Peyer's patch (tissue), 4 donors: ENCODE results near the gene ATF5. TPM values are rescaled to one million over a fixed set of nuclear protein-coding genes. Genes with fewer than 3 reads are reported as not detected.

ENCODE experiments used
- DNase-seq, 3 donors: peaks; one replicate each; pipeline ENCODE4 v3.0.0-alpha.2; 2017 to 2019
- H3K27ac ChIP-seq, 4 donors: fragments of 200-600 bp; sonication (generic); one replicate each; pipeline ENCODE4 v1.5.1; 2016 to 2019
- H3K27me3 ChIP-seq, 2 donors: fragments of 200-600 bp; sonication (generic); one replicate each; pipeline ENCODE4 v1.5.1; 2019
- H3K36me3 ChIP-seq, 3 donors: fragments of 200-600 bp; sonication (generic); one replicate each; pipeline ENCODE4 v1.5.1; 2016 to 2019
- H3K4me1 ChIP-seq, 4 donors: fragments of 200-600 bp; sonication (generic); one replicate each; pipeline ENCODE4 v1.5.1; 2016 to 2019
- H3K4me3 ChIP-seq, 4 donors: fragments of 200-600 bp; sonication (generic); 1 replicate in 3 of 4; 2 replicates in 1 of 4; pipeline ENCODE4 v1.5.1; 2016 to 2019; ENCODE audit warnings: mild to moderate bottlenecking in 1 of 4
- H3K9me3 ChIP-seq, 4 donors: fragments of 200-600 bp; sonication (generic); one replicate each; pipeline ENCODE4 v1.5.1; 2016 to 2019; ENCODE audit warnings: mild to moderate bottlenecking in 1 of 4
- CTCF ChIP-seq, 6 experiments: fragments of 450-650 bp in 4 of 6; fragments of 200-600 bp in 2 of 6; sonication (generic) in 1 of 6; IDR thresholded peaks; one replicate each; pipeline ENCODE4 v1.5.1; 2017 to 2019; ENCODE audit warnings: antibody characterized with exemption in 6 of 6, mild to moderate bottlenecking in 3 of 6, moderate library complexity in 1 of 6
- POLR2A ChIP-seq, 2 donors: fragments of 450-650 bp; IDR thresholded peaks; one replicate each; pipeline ENCODE4 v1.5.1; 2017; ENCODE audit warnings: antibody characterized with exemption in 2 of 2, mild to moderate bottlenecking in 2 of 2, moderate library complexity in 2 of 2
- total RNA-seq, 4 donors: library from RNA; depleted of rRNA; stranded (reverse); fragments of >200 nt; gene quantifications; one replicate each; pipeline ENCODE4 v1.1.0, GENCODE V29; 2016

The ATF5 gene
- total RNA-seq, 4 donors from 2014 or later, result 3.3 to 21.4 (median 18.2) TPM

- TF ChIP-seq CTCF (IDR thresholded peaks at IDR 0.05), result no peak
- no peak for TF ChIP-seq POLR2A (IDR thresholded peaks at IDR 0.05)
- Histone ChIP-seq H3K4me3 (no peak overlapping the region), H3K4me1 (peaks cover 0 to 12% (median 2%) of the 10 kb centered on the region in 4 donors), H3K36me3 (peaks cover 0 to 83% (median 4%) of the 10 kb centered on the region in 3 donors), H3K27ac (no peak overlapping the region), H3K27me3 (no peaks in the 10 kb centered on the region), H3K9me3 (no peaks in the 10 kb centered on the region)
- no peak for DNase-seq
Observed at GRCh38 chr19:49882643-49883042, 46.4 kb upstream of the ATF5 start.

- Histone ChIP-seq H3K27ac (no peak overlapping the region), H3K27me3 (no peaks in the 10 kb centered on the region), H3K36me3 (peaks cover 0 to 83% (median 4%) of the 10 kb centered on the region in 3 donors), H3K9me3 (no peaks in the 10 kb centered on the region), H3K4me1 (peaks cover 0 to 11% (median 2%) of the 10 kb centered on the region in 4 donors), H3K4me3 (no peak overlapping the region)
- DNase-seq, result no peak
- TF ChIP-seq POLR2A (IDR thresholded peaks at IDR 0.05) (no peak), CTCF (IDR thresholded peaks at IDR 0.05) (no peak)
Observed at GRCh38 chr19:49883094-49883493, 45.9 kb upstream of the ATF5 start.

GRCh38 chr19:49884109-49884508 is 44.9 kb upstream of the ATF5 start:
- Histone ChIP-seq H3K4me3 (no peak overlapping the region), H3K27ac (no peak overlapping the region), H3K9me3 (no peaks in the 10 kb centered on the region), H3K36me3 (peaks cover 0 to 77% (median 4%) of the 10 kb centered on the region in 3 donors), H3K4me1 (peaks cover 0 to under 1% (median 0%) of the 10 kb centered on the region in 4 donors), H3K27me3 (no peaks in the 10 kb centered on the region)
- DNase-seq, result no peak
- TF ChIP-seq CTCF (IDR thresholded peaks at IDR 0.05) (no peak), POLR2A (IDR thresholded peaks at IDR 0.05) (no peak)

GRCh38 chr19:49884760-49885159 is 44.2 kb upstream of the ATF5 start:
- no peak overlapping the region for H3K4me3 ChIP-seq
- peaks cover 0 to 71% (median 4%) of the 10 kb centered on the region in 3 donors for H3K36me3 ChIP-seq
- TF ChIP-seq POLR2A (IDR thresholded peaks at IDR 0.05), result no peak
- no peak for TF ChIP-seq CTCF (IDR thresholded peaks at IDR 0.05)
- H3K27ac ChIP-seq, result no peak overlapping the region
- DNase-seq, result no peak
- no peaks in the 10 kb centered on the region for H3K27me3 ChIP-seq
- peaks cover 0 to 3% (median under 1%) of the 10 kb centered on the region in 4 donors for H3K4me1 ChIP-seq
- H3K9me3 ChIP-seq, result no peaks in the 10 kb centered on the region

GRCh38 chr19:49887037-49887664 is 41.9 kb upstream of the ATF5 start:
- Histone ChIP-seq H3K4me3 (no peak overlapping the region), H3K9me3 (no peaks in the 10 kb centered on the region), H3K36me3 (peaks cover 0 to 47% (median 4%) of the 10 kb centered on the region in 3 donors), H3K27me3 (no peaks in the 10 kb centered on the region), H3K4me1 (peaks cover 0 to 14% (median 8%) of the 10 kb centered on the region in 4 donors), H3K27ac (no peak overlapping the region)
- TF ChIP-seq CTCF (IDR thresholded peaks at IDR 0.05) (no peak), POLR2A (IDR thresholded peaks at IDR 0.05) (no peak)
- peak in 1 of 3 donors; percentile 15 for DNase-seq
